Breast epithelium (tissue), 4 donors: ENCODE data around the gene SLC37A1. TPM values are rescaled to one million over a fixed set of nuclear protein-coding genes. Genes with fewer than 3 reads are reported as not detected.
A peak's percentile ranks its signal among the peaks of the same experiment; 100 is the strongest.

ENCODE experiments used
- DNase-seq, 2 donors: peaks; one replicate each; pipeline ENCODE4 v3.0.0-alpha.2; 2019; ENCODE audit warnings: low spot score in 2 of 2
- H3K27ac ChIP-seq, 2 donors: fragments of 200-600 bp; sonication (generic) in 1 of 2; one replicate each; pipeline ENCODE4 v1.5.1; 2016 to 2019; ENCODE audit warnings: mild to moderate bottlenecking in 1 of 2
- H3K27me3 ChIP-seq, 2 donors: fragments of 200-600 bp; sonication (generic) in 1 of 2; one replicate each; pipeline versions ENCODE4 v1.5.1 to v1.6.0; 2017 to 2019; ENCODE audit warnings: control low read depth in 1 of 2, mild to moderate bottlenecking in 1 of 2
- H3K36me3 ChIP-seq: fragments of 200-600 bp; one replicate; pipeline ENCODE4 v1.5.1; 2019
- H3K4me1 ChIP-seq, 2 donors: fragments of 200-600 bp; sonication (generic); one replicate each; pipeline ENCODE4 v1.5.1; 2016 to 2019; ENCODE audit warnings: control low read depth in 1 of 2
- H3K4me3 ChIP-seq, 3 donors: fragments of 200-600 bp; sonication (generic); 1 replicate in 2 of 3; 2 replicates in 1 of 3; pipeline ENCODE4 v1.5.1; 2016 to 2019; ENCODE audit warnings: mild to moderate bottlenecking in 3 of 3, moderate library complexity in 2 of 3
- H3K9me3 ChIP-seq, 2 donors: fragments of 200-600 bp; sonication (generic) in 1 of 2; one replicate each; pipeline ENCODE4 v1.5.1; 2016 to 2019; ENCODE audit warnings: control low read depth in 1 of 2
- POLR2A ChIP-seq: fragments of 450-650 bp; IDR thresholded peaks from one replicate; pipeline ENCODE4 v1.6.1; 2016; ENCODE audit warnings: antibody characterized with exemption, mild to moderate bottlenecking, moderate library complexity
- POLR2AphosphoS5 ChIP-seq, 3 donors: sonication (generic); formaldehyde crosslinking; IDR thresholded peaks; one replicate each; pipeline ENCODE4 v1.6.1; 2017; ENCODE audit warnings: antibody characterized with exemption in 3 of 3
- intact Hi-C: fragments of 100-400 bp; cut with DNase I; formaldehyde crosslinking; loops from one replicate; pipeline ENCODE4 v1.15.1; 2023; ENCODE audit warnings: low total_unique reads
- total RNA-seq, 3 donors: library from RNA; depleted of rRNA; stranded (reverse); fragments of >200 nt; gene quantifications; one replicate each; pipeline ENCODE4 v1.1.0, GENCODE V29; 2016
- TF ChIP-seq, protein P1 (sequence below), 3 donors: fragments of 450-650 bp; IDR thresholded peaks; one replicate each; pipeline ENCODE4 v1.5.1; 2016 to 2017; ENCODE audit warnings: antibody characterized with exemption in 3 of 3, mild to moderate bottlenecking in 3 of 3, moderate library complexity in 3 of 3

The SLC37A1 gene
- total RNA-seq, result 10 to 100 TPM in 2 of 3 donors, 1 to 10 TPM in 1; 7.5 to 18.4 (median 18.4) TPM

DNA sequence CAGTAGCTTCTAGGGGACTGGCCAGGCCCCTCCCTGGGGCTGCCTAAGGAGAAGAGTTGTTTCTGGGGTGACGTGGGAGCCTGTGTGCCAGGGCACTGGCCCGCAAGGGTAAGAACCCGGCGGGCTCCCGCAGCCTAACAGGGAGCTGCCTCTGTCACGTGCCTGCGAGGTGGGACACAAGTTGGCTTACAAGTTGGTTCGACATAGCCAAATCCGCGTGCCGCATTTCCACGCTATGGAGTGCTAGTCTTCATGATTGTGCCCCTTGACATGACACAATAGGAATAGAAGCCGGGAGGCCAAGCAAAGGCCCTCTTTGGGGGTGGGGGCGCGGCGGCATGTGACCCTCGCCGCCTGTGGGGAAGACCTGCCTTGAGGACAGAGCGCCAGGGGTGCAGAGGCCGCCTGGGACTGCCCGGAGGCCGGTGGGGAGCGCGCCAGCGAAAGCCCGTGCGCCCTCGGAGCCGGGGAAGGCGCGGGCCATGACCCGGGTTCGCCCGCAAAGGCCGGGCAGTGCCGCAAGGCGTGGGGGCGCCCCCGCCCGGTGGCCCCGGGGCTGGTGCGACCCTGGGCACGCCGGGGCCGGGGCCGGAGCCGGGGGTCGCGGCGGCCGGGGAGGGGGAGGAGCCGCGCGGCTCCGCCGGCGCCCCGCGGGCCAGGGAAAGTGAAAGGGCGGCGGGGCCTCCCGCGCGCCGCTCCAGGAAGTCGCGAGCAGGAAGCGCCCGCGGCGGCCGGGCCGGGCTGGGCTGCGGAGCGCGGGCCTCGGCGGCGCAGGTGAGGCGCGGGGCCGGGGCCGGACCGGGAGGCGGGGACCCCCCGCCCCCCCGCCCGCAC is at the start of gene SLC37A1:
SLC37A1 (plus strand) TSS at position 702 of the 834 bp plus-strand sequence. CDS start 4,603 bp downstream, outside the sequence.
- no peak for DNase-seq
- TF ChIP-seq POLR2A, result no peak
- TF ChIP-seq, protein P1, sequence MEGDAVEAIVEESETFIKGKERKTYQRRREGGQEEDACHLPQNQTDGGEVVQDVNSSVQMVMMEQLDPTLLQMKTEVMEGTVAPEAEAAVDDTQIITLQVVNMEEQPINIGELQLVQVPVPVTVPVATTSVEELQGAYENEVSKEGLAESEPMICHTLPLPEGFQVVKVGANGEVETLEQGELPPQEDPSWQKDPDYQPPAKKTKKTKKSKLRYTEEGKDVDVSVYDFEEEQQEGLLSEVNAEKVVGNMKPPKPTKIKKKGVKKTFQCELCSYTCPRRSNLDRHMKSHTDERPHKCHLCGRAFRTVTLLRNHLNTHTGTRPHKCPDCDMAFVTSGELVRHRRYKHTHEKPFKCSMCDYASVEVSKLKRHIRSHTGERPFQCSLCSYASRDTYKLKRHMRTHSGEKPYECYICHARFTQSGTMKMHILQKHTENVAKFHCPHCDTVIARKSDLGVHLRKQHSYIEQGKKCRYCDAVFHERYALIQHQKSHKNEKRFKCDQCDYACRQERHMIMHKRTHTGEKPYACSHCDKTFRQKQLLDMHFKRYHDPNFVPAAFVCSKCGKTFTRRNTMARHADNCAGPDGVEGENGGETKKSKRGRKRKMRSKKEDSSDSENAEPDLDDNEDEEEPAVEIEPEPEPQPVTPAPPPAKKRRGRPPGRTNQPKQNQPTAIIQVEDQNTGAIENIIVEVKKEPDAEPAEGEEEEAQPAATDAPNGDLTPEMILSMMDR (IDR thresholded peaks at IDR 0.05), result no peak
- no peak for TF ChIP-seq POLR2AphosphoS5 (IDR thresholded peaks at IDR 0.05)
- no peaks in the 10 kb centered on the region for H3K9me3 ChIP-seq

GRCh38 chr21:42463861-42464515 is 49.7 kb upstream of the SLC37A1 start:
- intact Hi-C loops, result no loop called here
- DNase-seq, result peak in 1 of 2 donors; percentile 31

More for the DNA sequence above, at the start of gene SLC37A1:
- Histone ChIP-seq H3K4me1 (peaks cover 6 to 16% of the 10 kb centered on the region in 2 donors), H3K27ac (peak within 1 kb of the TSS; percentile 83 to 86), H3K36me3 (no peaks in the 10 kb centered on the region), H3K4me3 (peak within 1 kb of the TSS; percentile 77 to 82 (median 82)), H3K27me3 (no peaks in the 10 kb centered on the region)
- intact Hi-C loops, result no loop called here

GRCh38 chr21:42465008-42465802 is 48.4 kb upstream of the SLC37A1 start:
- no peak overlapping the region for H3K4me3 ChIP-seq
- no peaks in the 10 kb centered on the region for H3K9me3 ChIP-seq
- no peaks in the 10 kb centered on the region for H3K36me3 ChIP-seq
- TF ChIP-seq, protein P1 (IDR thresholded peaks at IDR 0.05), result no peak
- TF ChIP-seq POLR2AphosphoS5 (IDR thresholded peaks at IDR 0.05) (no peak), POLR2A (no peak)
- no peaks in the 10 kb centered on the region for H3K27me3 ChIP-seq
- H3K27ac ChIP-seq, result no peak overlapping the region
- intact Hi-C loops, result no loop called here
- no peak for DNase-seq
- H3K4me1 ChIP-seq, result no peaks in the 10 kb centered on the region

More at GRCh38 chr21:42463861-42464515, 49.7 kb upstream of the SLC37A1 start:
- H3K27ac ChIP-seq, result no peak overlapping the region
- no peaks in the 10 kb centered on the region for H3K36me3 ChIP-seq
- H3K4me1 ChIP-seq, result no peaks in the 10 kb centered on the region
- TF ChIP-seq, protein P1 (IDR thresholded peaks at IDR 0.05), result no peak
- TF ChIP-seq POLR2AphosphoS5 (IDR thresholded peaks at IDR 0.05), result no peak
- no peak for TF ChIP-seq POLR2A
- H3K4me3 ChIP-seq, result no peak overlapping the region
- H3K9me3 ChIP-seq, result no peaks in the 10 kb centered on the region
- no peaks in the 10 kb centered on the region for H3K27me3 ChIP-seq

DNA sequence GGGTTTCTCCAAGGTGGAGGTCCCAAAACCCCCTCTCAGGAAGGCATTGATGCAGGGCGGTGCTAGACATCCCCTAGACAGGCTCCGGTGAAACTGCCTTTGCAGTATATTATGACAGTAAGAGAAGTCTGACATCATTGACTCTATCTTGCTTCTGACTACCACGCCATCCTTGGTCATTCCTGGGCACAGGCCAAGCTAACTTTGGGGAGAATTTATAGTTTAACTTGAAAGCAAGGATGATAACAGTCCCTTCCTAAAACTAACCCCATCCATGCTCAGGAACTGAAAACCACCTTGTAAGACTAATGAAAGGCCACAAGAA is 47.9 kb upstream of the SLC37A1 start:
- no peaks in the 10 kb centered on the region for H3K36me3 ChIP-seq
- no peak overlapping the region for H3K27ac ChIP-seq
- DNase-seq, result peak in 1 of 2 donors; percentile 10
- TF ChIP-seq, protein P1 (IDR thresholded peaks at IDR 0.05), result no peak
- TF ChIP-seq POLR2A (no peak), POLR2AphosphoS5 (IDR thresholded peaks at IDR 0.05) (no peak)
- H3K9me3 ChIP-seq, result no peaks in the 10 kb centered on the region
- H3K4me1 ChIP-seq, result no peaks in the 10 kb centered on the region
- no peaks in the 10 kb centered on the region for H3K27me3 ChIP-seq
- H3K4me3 ChIP-seq, result no peak overlapping the region
- intact Hi-C loops, result no loop called here
